SK-N-SH (cell line): ENCODE measurements around the gene SLC23A3.

ENCODE experiments used
- EP300 ChIP-seq, 2 experiments: IDR thresholded peaks; 2 replicates each; pipeline versions ENCODE4 v1.4.0 to v1.6.1; 2012; ENCODE audit warnings: borderline replicate concordance in 1 of 2, low read depth in 1 of 2, low read length in 1 of 2
- NFIC ChIP-seq: IDR thresholded peaks from 2 replicates; pipeline ENCODE4 v1.4.0; 2012; ENCODE audit warnings: borderline replicate concordance
- TEAD4 ChIP-seq: IDR thresholded peaks from 2 replicates; pipeline ENCODE4 v1.4.0; 2012; ENCODE audit warnings: mild to moderate bottlenecking, borderline replicate concordance; ENCODE audit not compliant: insufficient read depth
- TF ChIP-seq, protein P1 (sequence below): fragments of 200-600 bp; sonication (generic); IDR thresholded peaks from 2 replicates; pipeline ENCODE4 v1.6.1; 2017; ENCODE audit warnings: antibody characterized with exemption, mild to moderate bottlenecking, moderate library complexity
- TF ChIP-seq, protein P2 (sequence below): IDR thresholded peaks from 2 replicates; pipeline ENCODE4 v1.4.0; 2012; ENCODE audit warnings: low read depth

DNA sequence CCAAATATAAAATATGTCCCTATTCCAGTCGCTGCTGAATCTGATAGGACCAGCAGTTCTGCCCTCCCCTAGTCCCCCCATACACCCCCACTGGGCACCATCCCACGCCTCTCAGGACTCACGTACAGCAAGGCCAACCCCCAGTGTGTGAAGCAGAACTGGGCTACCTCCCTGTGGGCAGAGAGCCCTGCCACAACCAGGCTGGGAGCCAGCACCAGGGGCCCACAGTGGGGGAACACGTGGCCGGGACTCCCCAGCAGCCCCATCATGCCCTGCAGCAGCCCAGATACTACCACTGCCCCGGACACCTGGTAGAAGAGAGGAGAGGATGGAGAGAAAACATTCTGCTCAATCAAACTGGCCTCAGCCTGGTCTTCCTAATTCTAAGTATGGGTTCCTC is 1.3 kb downstream of the SLC23A3 start:
- TF ChIP-seq, protein P1, sequence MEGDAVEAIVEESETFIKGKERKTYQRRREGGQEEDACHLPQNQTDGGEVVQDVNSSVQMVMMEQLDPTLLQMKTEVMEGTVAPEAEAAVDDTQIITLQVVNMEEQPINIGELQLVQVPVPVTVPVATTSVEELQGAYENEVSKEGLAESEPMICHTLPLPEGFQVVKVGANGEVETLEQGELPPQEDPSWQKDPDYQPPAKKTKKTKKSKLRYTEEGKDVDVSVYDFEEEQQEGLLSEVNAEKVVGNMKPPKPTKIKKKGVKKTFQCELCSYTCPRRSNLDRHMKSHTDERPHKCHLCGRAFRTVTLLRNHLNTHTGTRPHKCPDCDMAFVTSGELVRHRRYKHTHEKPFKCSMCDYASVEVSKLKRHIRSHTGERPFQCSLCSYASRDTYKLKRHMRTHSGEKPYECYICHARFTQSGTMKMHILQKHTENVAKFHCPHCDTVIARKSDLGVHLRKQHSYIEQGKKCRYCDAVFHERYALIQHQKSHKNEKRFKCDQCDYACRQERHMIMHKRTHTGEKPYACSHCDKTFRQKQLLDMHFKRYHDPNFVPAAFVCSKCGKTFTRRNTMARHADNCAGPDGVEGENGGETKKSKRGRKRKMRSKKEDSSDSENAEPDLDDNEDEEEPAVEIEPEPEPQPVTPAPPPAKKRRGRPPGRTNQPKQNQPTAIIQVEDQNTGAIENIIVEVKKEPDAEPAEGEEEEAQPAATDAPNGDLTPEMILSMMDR: no peak
- TF ChIP-seq TEAD4 (no peak), NFIC (no peak), EP300 (IDR thresholded peaks at IDR 0.05; ENCODE audit: borderline replicate concordance in 1 of 2, low read depth in 1 of 2, low read length in 1 of 2) (no peak)
- TF ChIP-seq, protein P2, sequence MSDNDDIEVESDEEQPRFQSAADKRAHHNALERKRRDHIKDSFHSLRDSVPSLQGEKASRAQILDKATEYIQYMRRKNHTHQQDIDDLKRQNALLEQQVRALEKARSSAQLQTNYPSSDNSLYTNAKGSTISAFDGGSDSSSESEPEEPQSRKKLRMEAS: no peak
